ENCODE data around the gene ACTA2.

ACTA2 gene

DNA sequence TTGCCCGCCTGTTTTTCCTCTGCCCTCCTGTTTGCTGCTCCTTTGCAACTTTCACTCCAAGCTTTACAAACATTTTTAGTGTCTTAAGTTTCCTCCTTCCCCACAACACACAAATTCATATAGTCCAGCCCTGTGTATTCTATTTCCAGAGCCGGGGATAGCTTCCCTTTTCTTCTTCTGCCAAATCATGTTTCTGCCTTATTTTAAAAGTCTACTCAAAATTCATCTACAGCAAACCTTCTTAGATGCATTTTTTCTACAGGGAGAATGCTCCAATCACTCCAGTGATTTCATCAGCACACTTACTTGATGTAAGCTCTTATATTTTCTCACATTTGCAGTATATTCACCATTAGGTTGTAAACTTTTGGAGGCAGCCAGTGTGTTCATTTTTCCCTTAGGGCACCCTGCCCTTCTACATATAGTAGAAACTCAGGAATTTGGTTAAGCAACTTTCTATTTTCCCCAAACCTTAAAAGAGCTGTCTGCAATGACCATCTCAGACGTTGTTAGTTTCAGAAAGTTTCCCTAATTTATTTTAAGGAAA, 12.4 kb upstream of the ACTA2 start:
- TF ChIP-seq SNAI2 (CRISPR knock-in tag; IDR thresholded peaks at IDR 0.05) (no peak), ZC3H10 (CRISPR knock-in tag; IDR thresholded peaks at IDR 0.05) (no peak), ZFP30 (CRISPR knock-in tag; IDR thresholded peaks at IDR 0.05) (no peak), GLIS3 (CRISPR knock-in tag; IDR thresholded peaks at IDR 0.05) (no peak), RARB (CRISPR knock-in tag; IDR thresholded peaks at IDR 0.05) (no peak), ISL1 (CRISPR knock-in tag; IDR thresholded peaks at IDR 0.05) (no peak), ZNF70 (CRISPR knock-in tag; IDR thresholded peaks at IDR 0.05) (no peak), ESRRG (CRISPR knock-in tag; IDR thresholded peaks at IDR 0.05) (no peak), BACH2 (CRISPR knock-in tag; IDR thresholded peaks at IDR 0.05; ENCODE audit: borderline replicate concordance) (no peak), CSRNP3 (CRISPR knock-in tag; IDR thresholded peaks at IDR 0.05) (no peak), PPARA (CRISPR knock-in tag; IDR thresholded peaks at IDR 0.05; ENCODE audit: borderline replicate concordance) (no peak), ARNTL (CRISPR knock-in tag; IDR thresholded peaks at IDR 0.05; ENCODE audit: borderline replicate concordance, low read depth) (no peak), ZNF565 (CRISPR knock-in tag; conservative IDR thresholded peaks at IDR 0.05; ENCODE audit: low read depth) (no peak), CSDC2 (CRISPR knock-in tag; IDR thresholded peaks at IDR 0.05) (no peak), POU6F1 (CRISPR knock-in tag; IDR thresholded peaks at IDR 0.05; ENCODE audit: borderline replicate concordance, low read depth) (no peak), OSR1 (CRISPR knock-in tag; IDR thresholded peaks at IDR 0.05) (no peak)
- TF ChIP-seq, protein P1, sequence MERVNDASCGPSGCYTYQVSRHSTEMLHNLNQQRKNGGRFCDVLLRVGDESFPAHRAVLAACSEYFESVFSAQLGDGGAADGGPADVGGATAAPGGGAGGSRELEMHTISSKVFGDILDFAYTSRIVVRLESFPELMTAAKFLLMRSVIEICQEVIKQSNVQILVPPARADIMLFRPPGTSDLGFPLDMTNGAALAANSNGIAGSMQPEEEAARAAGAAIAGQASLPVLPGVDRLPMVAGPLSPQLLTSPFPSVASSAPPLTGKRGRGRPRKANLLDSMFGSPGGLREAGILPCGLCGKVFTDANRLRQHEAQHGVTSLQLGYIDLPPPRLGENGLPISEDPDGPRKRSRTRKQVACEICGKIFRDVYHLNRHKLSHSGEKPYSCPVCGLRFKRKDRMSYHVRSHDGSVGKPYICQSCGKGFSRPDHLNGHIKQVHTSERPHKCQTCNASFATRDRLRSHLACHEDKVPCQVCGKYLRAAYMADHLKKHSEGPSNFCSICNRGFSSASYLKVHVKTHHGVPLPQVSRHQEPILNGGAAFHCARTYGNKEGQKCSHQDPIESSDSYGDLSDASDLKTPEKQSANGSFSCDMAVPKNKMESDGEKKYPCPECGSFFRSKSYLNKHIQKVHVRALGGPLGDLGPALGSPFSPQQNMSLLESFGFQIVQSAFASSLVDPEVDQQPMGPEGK (CRISPR knock-in tag; IDR thresholded peaks at IDR 0.05; ENCODE audit: borderline replicate concordance): no peak
- no peak for ATAC-seq

DNA sequence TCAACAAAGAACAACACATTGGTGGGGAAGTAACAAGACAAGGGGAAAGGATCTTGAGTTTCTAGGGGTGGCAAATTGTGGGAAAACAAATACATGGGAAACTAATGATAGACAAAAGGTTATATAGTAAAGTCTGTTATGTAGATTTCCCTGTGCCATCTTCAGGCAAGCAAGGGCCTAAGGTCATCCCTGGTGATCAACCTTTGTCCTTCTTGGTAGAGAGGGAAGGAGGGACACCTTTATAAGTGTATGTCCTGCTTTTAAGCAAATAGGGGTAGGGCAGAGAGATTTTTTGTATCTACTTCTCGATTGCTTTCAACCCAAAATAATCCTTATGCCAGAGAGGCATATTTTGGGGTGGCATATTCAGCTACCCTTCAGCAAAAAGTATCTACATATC, 11.8 kb upstream of the ACTA2 start:
- TF ChIP-seq RARB (CRISPR knock-in tag; IDR thresholded peaks at IDR 0.05) (no peak), CSDC2 (CRISPR knock-in tag; IDR thresholded peaks at IDR 0.05) (no peak), ESRRG (CRISPR knock-in tag; IDR thresholded peaks at IDR 0.05) (no peak), CSRNP3 (CRISPR knock-in tag; IDR thresholded peaks at IDR 0.05) (no peak), ISL1 (CRISPR knock-in tag; IDR thresholded peaks at IDR 0.05) (no peak), ARNTL (CRISPR knock-in tag; IDR thresholded peaks at IDR 0.05; ENCODE audit: borderline replicate concordance, low read depth) (no peak), GLIS3 (CRISPR knock-in tag; IDR thresholded peaks at IDR 0.05) (no peak), ZFP30 (CRISPR knock-in tag; IDR thresholded peaks at IDR 0.05) (no peak), TOX (CRISPR knock-in tag; IDR thresholded peaks at IDR 0.05; ENCODE audit: borderline replicate concordance) (no peak), TCF4 (CRISPR knock-in tag; IDR thresholded peaks at IDR 0.05; ENCODE audit: borderline replicate concordance) (no peak), OSR1 (CRISPR knock-in tag; IDR thresholded peaks at IDR 0.05) (no peak), ZNF8 (CRISPR knock-in tag; IDR thresholded peaks at IDR 0.05) (no peak), PPARA (CRISPR knock-in tag; IDR thresholded peaks at IDR 0.05; ENCODE audit: borderline replicate concordance) (no peak), ZNF565 (CRISPR knock-in tag; conservative IDR thresholded peaks at IDR 0.05; ENCODE audit: low read depth) (no peak)
- TF ChIP-seq, protein P2, sequence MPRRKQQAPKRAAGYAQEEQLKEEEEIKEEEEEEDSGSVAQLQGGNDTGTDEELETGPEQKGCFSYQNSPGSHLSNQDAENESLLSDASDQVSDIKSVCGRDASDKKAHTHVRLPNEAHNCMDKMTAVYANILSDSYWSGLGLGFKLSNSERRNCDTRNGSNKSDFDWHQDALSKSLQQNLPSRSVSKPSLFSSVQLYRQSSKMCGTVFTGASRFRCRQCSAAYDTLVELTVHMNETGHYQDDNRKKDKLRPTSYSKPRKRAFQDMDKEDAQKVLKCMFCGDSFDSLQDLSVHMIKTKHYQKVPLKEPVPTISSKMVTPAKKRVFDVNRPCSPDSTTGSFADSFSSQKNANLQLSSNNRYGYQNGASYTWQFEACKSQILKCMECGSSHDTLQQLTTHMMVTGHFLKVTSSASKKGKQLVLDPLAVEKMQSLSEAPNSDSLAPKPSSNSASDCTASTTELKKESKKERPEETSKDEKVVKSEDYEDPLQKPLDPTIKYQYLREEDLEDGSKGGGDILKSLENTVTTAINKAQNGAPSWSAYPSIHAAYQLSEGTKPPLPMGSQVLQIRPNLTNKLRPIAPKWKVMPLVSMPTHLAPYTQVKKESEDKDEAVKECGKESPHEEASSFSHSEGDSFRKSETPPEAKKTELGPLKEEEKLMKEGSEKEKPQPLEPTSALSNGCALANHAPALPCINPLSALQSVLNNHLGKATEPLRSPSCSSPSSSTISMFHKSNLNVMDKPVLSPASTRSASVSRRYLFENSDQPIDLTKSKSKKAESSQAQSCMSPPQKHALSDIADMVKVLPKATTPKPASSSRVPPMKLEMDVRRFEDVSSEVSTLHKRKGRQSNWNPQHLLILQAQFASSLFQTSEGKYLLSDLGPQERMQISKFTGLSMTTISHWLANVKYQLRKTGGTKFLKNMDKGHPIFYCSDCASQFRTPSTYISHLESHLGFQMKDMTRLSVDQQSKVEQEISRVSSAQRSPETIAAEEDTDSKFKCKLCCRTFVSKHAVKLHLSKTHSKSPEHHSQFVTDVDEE (CRISPR knock-in tag; IDR thresholded peaks at IDR 0.05): no peak
- TF ChIP-seq, protein P1 (CRISPR knock-in tag; IDR thresholded peaks at IDR 0.05; ENCODE audit: borderline replicate concordance): no peak
- TF ChIP-seq, protein P3, sequence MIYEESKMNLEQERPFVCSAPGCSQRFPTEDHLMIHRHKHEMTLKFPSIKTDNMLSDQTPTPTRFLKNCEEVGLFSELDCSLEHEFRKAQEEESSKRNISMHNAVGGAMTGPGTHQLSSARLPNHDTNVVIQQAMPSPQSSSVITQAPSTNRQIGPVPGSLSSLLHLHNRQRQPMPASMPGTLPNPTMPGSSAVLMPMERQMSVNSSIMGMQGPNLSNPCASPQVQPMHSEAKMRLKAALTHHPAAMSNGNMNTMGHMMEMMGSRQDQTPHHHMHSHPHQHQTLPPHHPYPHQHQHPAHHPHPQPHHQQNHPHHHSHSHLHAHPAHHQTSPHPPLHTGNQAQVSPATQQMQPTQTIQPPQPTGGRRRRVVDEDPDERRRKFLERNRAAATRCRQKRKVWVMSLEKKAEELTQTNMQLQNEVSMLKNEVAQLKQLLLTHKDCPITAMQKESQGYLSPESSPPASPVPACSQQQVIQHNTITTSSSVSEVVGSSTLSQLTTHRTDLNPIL (CRISPR knock-in tag; IDR thresholded peaks at IDR 0.05; ENCODE audit: low read depth): no peak
- ATAC-seq: no peak

All from SK-N-SH treated with all-trans-retinoic acid at 6 μM for 48 hours (cell line).